Activated naive CD8-positive, alpha-beta T cell treated with anti-CD3 and anti-CD28 coated beads, Interleukin-2, amount 50 U/mL, for 16 hours (primary cell): ENCODE data around the gene TMEM53.

Experiments
- DNase-seq: peaks from one replicate; pipeline ENCODE4 v3.0.0-alpha.2; 2020; ENCODE audit warnings: low read depth, low spot score

TMEM53 gene

GRCh38 chr1:44603718-44604117, 70.6 kb downstream of the TMEM53 start:
- DNase-seq = no peak
